Activated T-cell treated with anti-CD3 and anti-CD28 coated beads for 4 hours (primary cell): ENCODE results near the gene FOXN3.
"Not testable (repeated sequence)": the region's sequence is repeated elsewhere in the genome, so short reads cannot be mapped to it uniquely, and the experiment has no call there.

Source experiments
- DNase-seq: peaks from one replicate; pipeline ENCODE4 v3.0.0-alpha.2; 2020

Gene FOXN3

DNA sequence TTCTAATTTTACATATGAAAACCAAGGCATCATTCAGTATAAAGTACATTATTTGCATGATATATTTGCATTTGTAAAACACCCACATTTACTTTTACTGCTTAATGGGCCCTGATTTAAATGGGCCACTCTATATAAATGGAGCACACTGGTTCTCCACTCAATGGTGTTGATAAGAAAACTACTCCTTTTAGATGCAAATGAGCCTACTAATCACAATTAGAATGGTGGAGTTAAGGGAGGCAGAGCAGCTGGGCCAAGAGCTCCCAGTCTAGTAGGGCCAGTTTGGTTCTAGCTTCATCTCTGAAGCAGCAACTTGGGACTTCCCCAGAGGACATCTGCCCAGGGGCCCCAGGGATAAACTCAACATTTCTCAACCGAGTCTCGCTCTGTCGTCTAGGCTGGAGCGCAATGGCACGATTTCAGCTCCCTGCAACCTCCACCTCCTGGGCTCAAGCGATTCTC is 120.7 kb downstream of the FOXN3 start:
- DNase-seq, result no peak

GRCh38 chr14:89294872-89295271 is 122.2 kb downstream of the FOXN3 start:
- no peak for DNase-seq

DNA sequence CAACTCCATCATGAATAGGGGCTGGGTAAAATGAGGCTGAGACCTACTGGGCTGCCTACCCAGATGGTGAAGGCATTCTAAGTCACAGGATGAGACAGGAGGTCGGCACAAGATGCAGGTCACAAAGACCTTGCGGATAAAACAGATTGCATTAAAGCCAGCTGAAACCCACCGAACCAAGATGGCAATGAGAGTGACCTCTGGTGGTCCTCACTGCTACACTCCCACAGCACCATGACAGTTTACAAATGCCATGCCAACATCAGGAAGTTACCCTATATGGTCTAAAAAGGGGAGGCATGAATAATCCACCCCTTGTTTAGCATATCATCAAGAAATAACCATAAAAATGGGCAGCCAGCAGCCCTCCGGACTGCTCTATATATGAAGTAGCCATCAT is 122.6 kb downstream of the FOXN3 start:
- DNase-seq, result not testable (repeated sequence)

- no peak for DNase-seq
Observed at GRCh38 chr14:89294060-89294459, 123.0 kb downstream of the FOXN3 start.

- no peak for DNase-seq
Observed at GRCh38 chr14:89293314-89293916, 123.6 kb downstream of the FOXN3 start.

DNA sequence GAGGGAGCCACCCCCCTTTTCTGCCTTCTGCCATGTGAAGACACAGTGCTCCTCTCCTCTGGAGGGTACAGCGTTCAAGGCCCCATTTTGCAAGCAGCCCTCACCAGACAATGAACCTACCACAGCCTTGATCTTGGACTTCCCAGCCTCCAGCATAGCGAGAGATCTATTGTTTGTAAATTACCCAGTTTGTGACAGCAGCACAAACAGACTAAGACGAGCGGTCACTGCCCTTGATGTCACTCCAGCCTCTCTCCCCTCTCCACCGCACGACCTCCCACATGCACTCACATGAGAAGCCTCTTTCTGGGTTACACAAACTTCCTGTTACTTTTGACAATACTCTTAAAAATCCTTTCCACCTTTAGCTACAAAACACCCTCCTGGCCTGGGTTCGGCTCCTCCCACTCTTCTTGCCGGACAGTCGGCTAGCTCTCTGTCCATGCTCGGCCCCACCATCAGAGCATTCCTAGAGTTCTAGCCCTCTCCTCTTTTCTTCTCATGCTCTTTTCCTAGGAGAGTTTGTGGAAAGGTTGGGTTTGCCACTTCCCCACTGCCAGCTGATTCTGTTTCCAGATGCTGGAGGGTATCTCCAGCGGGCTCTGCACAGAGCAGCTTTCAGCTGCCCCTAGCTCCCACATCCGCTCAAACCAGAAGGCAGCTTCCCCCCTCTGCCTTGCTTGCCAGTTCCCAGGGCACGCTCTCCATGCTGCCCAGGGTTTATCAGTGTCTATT is 124.3 kb downstream of the FOXN3 start:
- DNase-seq, result no peak

DNA sequence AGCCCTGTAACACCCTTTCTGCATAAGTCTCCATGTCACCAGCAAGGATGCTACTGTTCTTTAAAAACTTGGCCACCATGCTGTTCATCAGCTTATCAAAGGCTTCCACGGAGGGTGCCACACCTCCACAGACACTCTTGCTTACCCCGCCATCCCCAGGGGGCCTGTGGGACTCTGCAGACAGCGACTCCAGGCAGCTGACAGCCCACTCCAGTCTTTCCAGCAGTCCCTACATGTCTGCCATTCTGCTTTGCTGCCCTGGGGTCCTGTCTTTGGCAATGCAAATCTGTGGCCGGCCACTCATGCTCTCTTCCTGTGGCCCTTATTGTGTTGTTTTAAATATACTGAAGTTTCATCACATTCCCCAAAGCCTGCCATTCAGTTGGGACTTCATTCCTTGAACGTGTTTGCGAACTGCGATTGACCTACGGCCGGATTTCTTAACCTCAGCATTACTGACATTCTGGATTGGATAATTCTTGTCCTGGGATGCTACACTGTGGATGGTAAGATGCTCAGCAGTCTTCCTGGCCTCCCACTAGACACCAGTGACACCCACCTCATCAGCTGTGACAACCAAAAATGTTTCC is 125.6 kb downstream of the FOXN3 start:
- DNase-seq, result no peak

GRCh38 chr14:89290813-89291212 is 126.2 kb downstream of the FOXN3 start:
- no peak for DNase-seq

- no peak for DNase-seq
Observed at GRCh38 chr14:89289477-89289876, 127.6 kb downstream of the FOXN3 start.

DNA sequence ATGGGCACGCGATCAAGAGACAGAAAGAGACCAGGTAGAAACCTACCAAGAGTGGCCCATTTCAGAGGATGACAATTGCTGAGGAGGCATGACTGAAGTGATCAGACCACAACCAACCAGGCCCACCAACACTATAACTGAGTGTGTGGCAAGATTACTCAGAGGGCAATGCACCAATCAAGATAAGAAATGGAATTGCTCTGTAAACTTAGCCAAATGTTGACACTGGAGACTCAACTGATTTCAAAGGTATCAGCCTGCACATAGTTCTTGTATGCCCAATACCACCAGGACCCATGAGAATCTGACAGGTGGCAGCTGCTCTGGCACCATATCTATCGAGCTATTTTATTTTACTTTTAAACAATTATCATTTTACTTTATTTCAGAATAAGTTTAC is 128.9 kb downstream of the FOXN3 start:
- DNase-seq, result no peak

- no peak for DNase-seq
Observed at GRCh38 chr14:89284333-89285058, 132.5 kb downstream of the FOXN3 start.

DNA sequence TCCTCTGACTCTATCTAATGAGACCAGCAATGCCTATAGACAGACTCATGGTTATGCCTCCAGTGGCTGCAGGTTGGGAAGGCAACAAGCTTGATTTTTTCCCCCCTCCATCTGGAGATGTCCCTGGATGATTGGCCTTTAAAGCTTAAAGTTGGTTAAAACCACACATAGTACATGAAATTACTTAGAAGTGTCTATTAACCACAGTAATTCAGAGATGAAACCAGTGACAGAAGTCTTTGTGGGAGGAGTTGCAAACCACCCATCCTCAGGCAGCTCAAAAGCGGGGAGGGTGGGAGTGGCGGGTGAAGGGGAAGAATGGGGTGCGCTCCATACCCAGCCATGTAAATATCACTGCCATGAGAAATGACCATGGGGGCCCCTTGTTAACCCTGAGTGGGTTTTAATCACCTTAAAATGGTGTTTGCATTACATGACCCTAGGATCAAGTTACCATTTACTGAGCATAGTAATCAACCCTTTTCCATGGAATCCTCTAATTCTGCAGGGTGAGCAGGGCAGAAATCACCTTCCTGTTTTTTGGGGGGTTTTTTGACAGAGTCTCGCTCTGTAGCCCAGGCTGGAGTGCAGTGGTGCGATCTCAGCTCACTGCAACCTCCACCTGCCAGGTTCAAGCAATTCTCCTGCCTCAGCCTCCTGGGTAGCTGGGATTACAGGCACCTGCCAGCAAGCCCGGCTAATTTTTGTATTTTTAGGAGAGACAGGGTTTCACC is 133.5 kb downstream of the FOXN3 start:
- no peak for DNase-seq

DNA sequence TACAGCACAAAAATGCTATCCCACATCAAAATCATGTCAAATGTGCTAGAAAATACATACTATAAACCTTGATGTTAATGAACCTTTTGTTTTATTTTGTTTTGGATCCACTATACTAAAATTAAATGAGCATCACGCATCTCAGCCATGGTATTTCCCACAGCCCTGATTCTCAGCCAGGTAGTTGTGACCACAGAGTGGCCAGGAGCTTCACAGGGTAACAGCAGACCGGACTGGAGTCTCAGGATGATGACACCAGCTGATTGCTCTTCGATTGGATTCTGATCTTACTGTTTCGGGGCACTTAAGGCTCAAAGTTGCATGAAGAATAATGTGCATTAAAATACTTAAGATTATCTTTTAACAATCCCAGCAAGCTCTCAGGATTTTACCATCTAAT is 134.8 kb downstream of the FOXN3 start:
- DNase-seq, result no peak

- DNase-seq, result no peak
Observed at GRCh38 chr14:89280600-89280999, 136.4 kb downstream of the FOXN3 start.

GRCh38 chr14:89279649-89280232 is 137.3 kb downstream of the FOXN3 start:
- DNase-seq, result no peak

GRCh38 chr14:89277203-89277602 is 139.8 kb downstream of the FOXN3 start:
- no peak for DNase-seq

GRCh38 chr14:89276424-89276975 is 140.5 kb downstream of the FOXN3 start:
- peak; percentile 14 for DNase-seq

DNA sequence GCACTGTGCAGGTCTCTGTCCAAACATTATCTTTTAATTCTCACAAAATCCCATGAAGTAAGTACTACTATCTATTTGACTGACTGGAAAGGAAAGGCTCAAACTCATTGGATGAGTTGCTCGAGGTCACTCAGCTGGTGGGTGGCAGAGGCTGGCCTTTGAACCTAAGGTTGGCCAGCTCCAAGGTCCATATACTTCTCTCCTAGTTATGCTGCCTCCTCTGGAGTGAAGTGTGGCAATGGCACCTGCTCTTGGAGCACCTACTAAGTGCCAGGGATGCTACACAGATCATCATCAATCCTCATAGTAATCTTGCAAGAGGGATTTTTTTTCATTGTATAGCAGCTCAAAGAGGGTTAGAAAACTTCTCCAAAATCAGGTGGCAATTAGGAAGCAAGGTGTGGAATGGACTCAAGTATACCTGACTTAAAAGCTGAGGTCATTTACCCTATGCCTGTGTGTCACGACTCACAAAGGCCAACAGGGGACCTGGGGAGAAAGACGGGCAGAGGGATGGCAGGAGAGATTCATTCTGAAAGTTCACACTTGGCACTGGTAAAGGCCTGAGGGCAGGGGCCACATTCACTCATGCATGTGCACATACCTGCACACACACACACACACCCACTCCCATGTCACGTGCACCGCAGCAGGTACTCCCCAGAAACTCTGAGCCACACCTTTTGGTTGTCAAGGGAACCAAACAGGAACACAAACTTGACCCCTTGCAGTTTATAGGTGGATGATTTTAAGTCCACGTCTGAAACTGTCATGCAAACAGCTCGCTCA is 146.4 kb downstream of the FOXN3 start:
- DNase-seq, result no peak

GRCh38 chr14:89269404-89269803 is 147.6 kb downstream of the FOXN3 start:
- no peak for DNase-seq

GRCh38 chr14:89268514-89268913 is 148.5 kb downstream of the FOXN3 start:
- DNase-seq, result no peak

- no peak for DNase-seq
Observed at GRCh38 chr14:89267656-89268055, 149.4 kb downstream of the FOXN3 start.
